WTC11 (cell line): ENCODE data around the gene NOXA1. TPM values are rescaled to one million over a fixed set of nuclear protein-coding genes. Genes with fewer than 3 reads are reported as not detected.

Experiments used
- ELF4 ChIP-seq: sonication (generic); formaldehyde crosslinking; IDR thresholded peaks from 2 replicates; pipeline ENCODE4 v1.8.1; 2022; ENCODE audit warnings: low read depth, mild to moderate bottlenecking, moderate library complexity, missing genetic modification reagents
- RELA ChIP-seq: sonication (generic); formaldehyde crosslinking; IDR thresholded peaks from 2 replicates; pipeline ENCODE4 v1.8.1; 2022; ENCODE audit warnings: missing genetic modification reagents, mild to moderate bottlenecking, borderline replicate concordance
- SMAD4 ChIP-seq: sonication (generic); formaldehyde crosslinking; IDR thresholded peaks from 2 replicates; pipeline ENCODE4 v1.8.0; 2022; ENCODE audit warnings: mild to moderate bottlenecking, missing genetic modification reagents
- ZBTB21 ChIP-seq: sonication (generic); formaldehyde crosslinking; IDR thresholded peaks from 2 replicates; pipeline ENCODE4 v1.8.1; 2023; ENCODE audit warnings: mild to moderate bottlenecking, missing genetic modification reagents, borderline replicate concordance
- ZNF121 ChIP-seq: sonication (generic); formaldehyde crosslinking; IDR thresholded peaks from 2 replicates; pipeline ENCODE4 v1.8.0; 2023; ENCODE audit warnings: missing genetic modification reagents
- ZNF138 ChIP-seq: sonication (generic); formaldehyde crosslinking; conservative IDR thresholded peaks from 2 replicates; pipeline ENCODE4 v1.8.1; 2022; ENCODE audit warnings: mild to moderate bottlenecking, moderate library complexity, missing genetic modification reagents
- ZNF416 ChIP-seq: fragments of 250-450 bp; sonication (Bioruptor Pico); IDR thresholded peaks from 2 replicates; pipeline ENCODE4 v1.9.0; 2021; ENCODE audit warnings: mild to moderate bottlenecking, inconsistent platforms
- total RNA-seq: library from RNA; stranded (reverse); gene quantifications from 3 replicates; pipeline ENCODE4 v1.2.3, GENCODE V29; 2021
- TF ChIP-seq, protein P1 (sequence below): fragments of 250-450 bp; sonication (Bioruptor Pico); IDR thresholded peaks from 2 replicates; pipeline ENCODE4 v1.9.0; 2021; ENCODE audit warnings: mild to moderate bottlenecking
- TF ChIP-seq, protein P2 (sequence below): sonication (generic); formaldehyde crosslinking; IDR thresholded peaks from 2 replicates; pipeline ENCODE4 v1.8.1; 2023; ENCODE audit warnings: mild to moderate bottlenecking, missing genetic modification reagents, borderline replicate concordance
- TF ChIP-seq, protein P3 (sequence below): sonication (generic); formaldehyde crosslinking; IDR thresholded peaks from 2 replicates; pipeline ENCODE4 v1.8.0; 2022; ENCODE audit warnings: mild to moderate bottlenecking, missing genetic modification reagents
- TF ChIP-seq, protein P4 (sequence below): sonication (generic); formaldehyde crosslinking; IDR thresholded peaks from 2 replicates; pipeline ENCODE4 v1.8.1; 2023; ENCODE audit warnings: mild to moderate bottlenecking, missing genetic modification reagents
- TF ChIP-seq, protein P5 (sequence below): sonication (generic); formaldehyde crosslinking; IDR thresholded peaks from 2 replicates; pipeline ENCODE4 v1.8.0; 2022; ENCODE audit warnings: mild to moderate bottlenecking, missing genetic modification reagents
- TF ChIP-seq, protein P6 (sequence below): sonication (generic); formaldehyde crosslinking; IDR thresholded peaks from 2 replicates; pipeline ENCODE4 v1.8.1; 2023; ENCODE audit warnings: mild to moderate bottlenecking, missing genetic modification reagents, moderate library complexity

NOXA1 gene
- total RNA-seq, 1 experiment from 2014 or later = 2.9 TPM

DNA sequence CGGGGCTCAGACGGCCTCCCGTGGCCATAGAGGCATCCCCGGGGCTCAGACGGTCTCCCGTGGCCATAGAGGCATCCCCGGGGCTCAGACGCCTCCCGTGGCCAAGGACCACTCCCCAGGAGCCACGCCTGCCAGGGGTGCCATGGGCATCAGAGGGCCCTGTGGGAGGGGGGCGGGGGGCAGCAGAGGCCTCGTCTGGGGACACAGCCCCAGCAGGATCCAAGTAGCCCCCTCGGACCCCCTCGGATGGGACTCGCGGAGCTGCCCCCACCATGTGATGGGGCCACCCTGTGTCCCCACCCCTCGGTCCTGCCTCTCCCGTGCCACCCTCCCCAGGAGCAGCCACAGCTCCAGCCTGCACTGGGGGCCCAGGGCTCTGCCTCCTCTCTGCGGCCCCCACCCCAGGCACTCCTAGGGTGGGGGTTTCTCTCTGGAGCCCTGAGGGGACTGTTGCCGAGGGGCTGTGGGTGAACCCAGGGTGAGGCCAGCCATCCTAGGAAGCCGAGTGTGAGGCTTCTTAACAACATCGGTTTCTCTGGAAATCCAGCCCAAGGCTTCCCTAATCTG is 15.5 kb downstream of the NOXA1 start (continued):
- TF ChIP-seq, protein P1, sequence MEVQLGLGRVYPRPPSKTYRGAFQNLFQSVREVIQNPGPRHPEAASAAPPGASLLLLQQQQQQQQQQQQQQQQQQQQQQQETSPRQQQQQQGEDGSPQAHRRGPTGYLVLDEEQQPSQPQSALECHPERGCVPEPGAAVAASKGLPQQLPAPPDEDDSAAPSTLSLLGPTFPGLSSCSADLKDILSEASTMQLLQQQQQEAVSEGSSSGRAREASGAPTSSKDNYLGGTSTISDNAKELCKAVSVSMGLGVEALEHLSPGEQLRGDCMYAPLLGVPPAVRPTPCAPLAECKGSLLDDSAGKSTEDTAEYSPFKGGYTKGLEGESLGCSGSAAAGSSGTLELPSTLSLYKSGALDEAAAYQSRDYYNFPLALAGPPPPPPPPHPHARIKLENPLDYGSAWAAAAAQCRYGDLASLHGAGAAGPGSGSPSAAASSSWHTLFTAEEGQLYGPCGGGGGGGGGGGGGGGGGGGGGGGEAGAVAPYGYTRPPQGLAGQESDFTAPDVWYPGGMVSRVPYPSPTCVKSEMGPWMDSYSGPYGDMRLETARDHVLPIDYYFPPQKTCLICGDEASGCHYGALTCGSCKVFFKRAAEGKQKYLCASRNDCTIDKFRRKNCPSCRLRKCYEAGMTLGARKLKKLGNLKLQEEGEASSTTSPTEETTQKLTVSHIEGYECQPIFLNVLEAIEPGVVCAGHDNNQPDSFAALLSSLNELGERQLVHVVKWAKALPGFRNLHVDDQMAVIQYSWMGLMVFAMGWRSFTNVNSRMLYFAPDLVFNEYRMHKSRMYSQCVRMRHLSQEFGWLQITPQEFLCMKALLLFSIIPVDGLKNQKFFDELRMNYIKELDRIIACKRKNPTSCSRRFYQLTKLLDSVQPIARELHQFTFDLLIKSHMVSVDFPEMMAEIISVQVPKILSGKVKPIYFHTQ (CRISPR knock-in tag) = no peak
- TF ChIP-seq RELA (CRISPR knock-in tag) (no peak), ELF4 (CRISPR knock-in tag) (no peak), SMAD4 (CRISPR knock-in tag) (no peak), ZBTB21 (CRISPR knock-in tag) (no peak), ZNF416 (CRISPR knock-in tag) (no peak), ZNF138 (CRISPR knock-in tag) (no peak), ZNF121 (CRISPR knock-in tag) (no peak)
- TF ChIP-seq, protein P2, sequence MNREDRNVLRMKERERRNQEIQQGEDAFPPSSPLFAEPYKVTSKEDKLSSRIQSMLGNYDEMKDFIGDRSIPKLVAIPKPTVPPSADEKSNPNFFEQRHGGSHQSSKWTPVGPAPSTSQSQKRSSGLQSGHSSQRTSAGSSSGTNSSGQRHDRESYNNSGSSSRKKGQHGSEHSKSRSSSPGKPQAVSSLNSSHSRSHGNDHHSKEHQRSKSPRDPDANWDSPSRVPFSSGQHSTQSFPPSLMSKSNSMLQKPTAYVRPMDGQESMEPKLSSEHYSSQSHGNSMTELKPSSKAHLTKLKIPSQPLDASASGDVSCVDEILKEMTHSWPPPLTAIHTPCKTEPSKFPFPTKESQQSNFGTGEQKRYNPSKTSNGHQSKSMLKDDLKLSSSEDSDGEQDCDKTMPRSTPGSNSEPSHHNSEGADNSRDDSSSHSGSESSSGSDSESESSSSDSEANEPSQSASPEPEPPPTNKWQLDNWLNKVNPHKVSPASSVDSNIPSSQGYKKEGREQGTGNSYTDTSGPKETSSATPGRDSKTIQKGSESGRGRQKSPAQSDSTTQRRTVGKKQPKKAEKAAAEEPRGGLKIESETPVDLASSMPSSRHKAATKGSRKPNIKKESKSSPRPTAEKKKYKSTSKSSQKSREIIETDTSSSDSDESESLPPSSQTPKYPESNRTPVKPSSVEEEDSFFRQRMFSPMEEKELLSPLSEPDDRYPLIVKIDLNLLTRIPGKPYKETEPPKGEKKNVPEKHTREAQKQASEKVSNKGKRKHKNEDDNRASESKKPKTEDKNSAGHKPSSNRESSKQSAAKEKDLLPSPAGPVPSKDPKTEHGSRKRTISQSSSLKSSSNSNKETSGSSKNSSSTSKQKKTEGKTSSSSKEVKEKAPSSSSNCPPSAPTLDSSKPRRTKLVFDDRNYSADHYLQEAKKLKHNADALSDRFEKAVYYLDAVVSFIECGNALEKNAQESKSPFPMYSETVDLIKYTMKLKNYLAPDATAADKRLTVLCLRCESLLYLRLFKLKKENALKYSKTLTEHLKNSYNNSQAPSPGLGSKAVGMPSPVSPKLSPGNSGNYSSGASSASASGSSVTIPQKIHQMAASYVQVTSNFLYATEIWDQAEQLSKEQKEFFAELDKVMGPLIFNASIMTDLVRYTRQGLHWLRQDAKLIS (CRISPR knock-in tag) = no peak
- TF ChIP-seq, protein P3, sequence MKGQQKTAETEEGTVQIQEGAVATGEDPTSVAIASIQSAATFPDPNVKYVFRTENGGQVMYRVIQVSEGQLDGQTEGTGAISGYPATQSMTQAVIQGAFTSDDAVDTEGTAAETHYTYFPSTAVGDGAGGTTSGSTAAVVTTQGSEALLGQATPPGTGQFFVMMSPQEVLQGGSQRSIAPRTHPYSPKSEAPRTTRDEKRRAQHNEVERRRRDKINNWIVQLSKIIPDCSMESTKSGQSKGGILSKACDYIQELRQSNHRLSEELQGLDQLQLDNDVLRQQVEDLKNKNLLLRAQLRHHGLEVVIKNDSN (CRISPR knock-in tag) = no peak
- TF ChIP-seq, protein P4, sequence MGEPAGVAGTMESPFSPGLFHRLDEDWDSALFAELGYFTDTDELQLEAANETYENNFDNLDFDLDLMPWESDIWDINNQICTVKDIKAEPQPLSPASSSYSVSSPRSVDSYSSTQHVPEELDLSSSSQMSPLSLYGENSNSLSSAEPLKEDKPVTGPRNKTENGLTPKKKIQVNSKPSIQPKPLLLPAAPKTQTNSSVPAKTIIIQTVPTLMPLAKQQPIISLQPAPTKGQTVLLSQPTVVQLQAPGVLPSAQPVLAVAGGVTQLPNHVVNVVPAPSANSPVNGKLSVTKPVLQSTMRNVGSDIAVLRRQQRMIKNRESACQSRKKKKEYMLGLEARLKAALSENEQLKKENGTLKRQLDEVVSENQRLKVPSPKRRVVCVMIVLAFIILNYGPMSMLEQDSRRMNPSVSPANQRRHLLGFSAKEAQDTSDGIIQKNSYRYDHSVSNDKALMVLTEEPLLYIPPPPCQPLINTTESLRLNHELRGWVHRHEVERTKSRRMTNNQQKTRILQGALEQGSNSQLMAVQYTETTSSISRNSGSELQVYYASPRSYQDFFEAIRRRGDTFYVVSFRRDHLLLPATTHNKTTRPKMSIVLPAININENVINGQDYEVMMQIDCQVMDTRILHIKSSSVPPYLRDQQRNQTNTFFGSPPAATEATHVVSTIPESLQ (CRISPR knock-in tag) = no peak
- TF ChIP-seq, protein P5, sequence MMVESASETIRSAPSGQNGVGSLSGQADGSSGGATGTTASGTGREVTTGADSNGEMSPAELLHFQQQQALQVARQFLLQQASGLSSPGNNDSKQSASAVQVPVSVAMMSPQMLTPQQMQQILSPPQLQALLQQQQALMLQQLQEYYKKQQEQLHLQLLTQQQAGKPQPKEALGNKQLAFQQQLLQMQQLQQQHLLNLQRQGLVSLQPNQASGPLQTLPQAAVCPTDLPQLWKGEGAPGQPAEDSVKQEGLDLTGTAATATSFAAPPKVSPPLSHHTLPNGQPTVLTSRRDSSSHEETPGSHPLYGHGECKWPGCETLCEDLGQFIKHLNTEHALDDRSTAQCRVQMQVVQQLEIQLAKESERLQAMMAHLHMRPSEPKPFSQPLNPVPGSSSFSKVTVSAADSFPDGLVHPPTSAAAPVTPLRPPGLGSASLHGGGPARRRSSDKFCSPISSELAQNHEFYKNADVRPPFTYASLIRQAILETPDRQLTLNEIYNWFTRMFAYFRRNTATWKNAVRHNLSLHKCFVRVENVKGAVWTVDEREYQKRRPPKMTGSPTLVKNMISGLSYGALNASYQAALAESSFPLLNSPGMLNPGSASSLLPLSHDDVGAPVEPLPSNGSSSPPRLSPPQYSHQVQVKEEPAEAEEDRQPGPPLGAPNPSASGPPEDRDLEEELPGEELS (CRISPR knock-in tag) = no peak
- TF ChIP-seq, protein P6, sequence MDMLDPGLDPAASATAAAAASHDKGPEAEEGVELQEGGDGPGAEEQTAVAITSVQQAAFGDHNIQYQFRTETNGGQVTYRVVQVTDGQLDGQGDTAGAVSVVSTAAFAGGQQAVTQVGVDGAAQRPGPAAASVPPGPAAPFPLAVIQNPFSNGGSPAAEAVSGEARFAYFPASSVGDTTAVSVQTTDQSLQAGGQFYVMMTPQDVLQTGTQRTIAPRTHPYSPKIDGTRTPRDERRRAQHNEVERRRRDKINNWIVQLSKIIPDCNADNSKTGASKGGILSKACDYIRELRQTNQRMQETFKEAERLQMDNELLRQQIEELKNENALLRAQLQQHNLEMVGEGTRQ = no peak
- TF ChIP-seq, all 79 proteins: peak for 0
